Measurements from ENCODE around the gene TSKS.
"Not testable (repeated sequence)": the region's sequence is repeated elsewhere in the genome, so short reads cannot be mapped to it uniquely, and the experiment has no call there.

TSKS gene

DNA sequence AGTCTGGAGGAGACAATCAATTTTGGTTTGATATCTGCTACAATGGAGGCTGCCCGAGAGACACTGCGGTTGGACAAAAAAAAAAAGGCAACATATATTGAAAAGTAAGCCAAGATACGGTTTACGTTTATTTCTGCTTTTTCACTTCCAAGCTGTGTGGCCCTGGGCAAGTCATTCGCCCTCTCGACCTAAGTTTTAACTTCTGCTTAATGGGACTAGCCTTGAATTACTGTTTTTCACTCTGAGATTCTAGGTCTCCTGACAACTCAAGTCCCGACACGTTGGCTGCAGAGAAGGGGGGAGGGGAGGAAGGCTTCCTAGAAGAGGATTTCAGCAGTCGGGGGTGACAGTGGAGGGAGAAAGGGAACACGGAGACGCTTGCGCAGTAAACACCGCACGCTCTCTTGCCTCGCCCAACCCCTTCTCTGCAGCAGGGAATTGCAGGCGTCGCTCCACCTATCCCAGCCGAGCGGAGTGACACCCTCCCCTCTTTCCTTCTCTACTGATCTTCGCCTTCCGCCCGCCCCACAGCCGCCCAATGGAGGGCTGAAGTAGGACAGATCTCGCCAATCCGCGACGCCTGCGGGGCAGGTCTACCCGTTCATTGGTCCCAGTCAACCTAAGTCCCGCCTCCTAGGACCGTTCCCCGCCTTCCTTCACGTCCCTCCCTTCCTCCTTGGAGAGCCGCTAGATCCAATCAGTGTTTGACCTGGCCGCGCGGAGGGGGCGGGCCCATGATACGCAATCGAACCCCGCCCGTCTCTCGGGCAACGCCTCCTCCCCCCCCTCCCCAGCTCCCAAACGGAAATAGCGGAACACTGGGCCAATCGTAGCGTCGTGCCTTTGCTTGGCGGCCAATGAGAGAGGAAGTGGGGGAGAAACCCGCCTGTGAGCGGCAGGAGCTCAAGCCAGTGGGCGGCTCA is 3.2 kb upstream of the TSKS start:
- DNase-seq, result peak; percentile 99 to 100

- no peak for DNase-seq
Measured at GRCh38 chr19:49764341-49764740, 1.2 kb upstream of the TSKS start.

DNA sequence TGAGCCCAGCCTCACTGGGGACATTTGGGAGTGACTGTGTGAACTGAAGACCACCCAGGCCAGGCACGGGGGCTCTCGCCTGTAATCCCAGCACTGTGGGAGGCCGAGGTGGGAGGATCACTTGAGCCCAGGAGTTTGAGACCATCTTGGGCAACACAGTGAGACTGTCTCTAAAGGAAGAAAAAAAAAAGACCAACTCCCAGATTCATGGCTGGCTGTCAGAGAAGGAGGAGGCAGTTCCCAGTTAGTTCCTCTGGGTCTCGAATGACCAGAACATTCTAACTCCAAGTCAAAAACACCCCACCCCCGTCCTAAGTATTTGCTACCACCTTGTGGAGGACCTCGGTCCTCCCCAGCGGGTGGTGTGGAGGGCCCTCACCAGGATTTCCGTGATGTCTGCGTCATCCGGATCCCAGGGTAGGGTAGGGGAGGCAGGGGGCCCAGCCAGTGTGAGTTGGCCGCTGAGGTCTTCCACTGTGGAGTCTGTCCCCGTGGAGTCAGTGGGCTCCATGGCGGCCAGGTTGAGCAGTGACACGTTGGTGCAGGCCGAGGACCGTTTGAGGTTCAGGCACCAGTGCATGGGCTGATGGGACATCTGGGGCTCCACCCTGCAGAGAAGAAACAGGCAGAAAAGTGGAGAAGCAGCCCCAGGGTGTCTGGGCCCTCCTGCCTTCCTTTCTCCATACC is 1.3 kb downstream of the TSKS start:
- DNase-seq, result no peak

DNA sequence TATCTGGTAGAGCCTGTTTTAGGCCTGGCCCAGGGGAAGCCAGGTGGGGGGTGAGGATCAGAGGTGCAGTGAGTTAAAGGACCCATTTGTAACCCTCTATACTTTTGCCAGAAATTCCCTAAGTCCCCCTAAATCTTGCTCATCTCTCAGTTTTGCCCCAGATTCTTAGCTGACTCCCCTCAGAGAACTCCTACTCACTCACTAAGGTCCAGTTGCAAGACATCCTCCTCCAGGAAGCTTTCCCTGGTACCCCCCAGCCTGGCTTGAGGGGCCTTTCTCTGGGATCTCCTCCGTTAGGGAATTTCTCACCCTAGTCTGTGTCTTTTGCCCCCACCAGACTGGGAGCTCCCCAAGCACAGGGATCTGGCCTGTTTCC is 1.9 kb downstream of the TSKS start:
- no peak for DNase-seq

- no peak for DNase-seq
Measured at GRCh38 chr19:49758292-49758691, 4.8 kb downstream of the TSKS start.

DNA sequence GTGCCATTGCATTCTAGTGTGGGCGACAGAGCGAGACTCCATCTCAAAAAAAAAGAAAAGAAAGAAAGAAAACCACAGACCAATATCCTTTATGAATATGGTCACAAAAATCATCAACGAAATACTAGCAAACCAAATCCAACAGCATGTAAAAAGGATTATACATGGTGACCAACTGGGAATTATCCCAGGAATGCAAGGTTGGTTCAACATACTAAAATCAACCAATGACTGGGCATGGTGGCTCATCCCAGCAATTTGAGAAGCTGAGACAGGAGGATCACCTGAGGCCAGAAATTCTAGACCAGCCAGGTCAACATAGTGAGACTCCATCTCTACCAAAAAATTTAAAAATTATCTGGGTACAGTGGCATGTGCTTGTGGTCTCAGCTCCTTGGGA is 7.2 kb downstream of the TSKS start:
- DNase-seq, result no peak

DNA sequence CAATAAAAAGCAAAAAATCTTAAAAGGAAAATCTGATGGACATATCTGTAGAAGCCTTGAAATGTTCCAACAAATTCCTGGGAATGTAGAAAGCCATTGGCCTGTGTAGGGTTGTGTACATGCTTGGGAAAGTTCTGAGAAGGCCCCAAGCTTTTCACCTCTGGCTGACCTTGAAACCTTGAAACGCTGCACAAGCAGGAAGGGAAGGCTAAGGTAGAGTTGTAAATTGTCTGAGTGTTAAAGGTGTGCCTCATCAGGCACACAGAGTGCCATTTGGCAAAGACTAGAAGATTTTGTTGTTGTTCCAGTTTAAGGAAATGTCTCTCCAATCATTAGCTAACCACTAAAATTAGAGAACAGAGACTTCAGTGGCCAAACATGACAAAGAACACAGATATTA is 10.4 kb downstream of the TSKS start:
- no peak for DNase-seq

- no peak for DNase-seq
Measured at GRCh38 chr19:49749771-49750170, 13.3 kb downstream of the TSKS start.

DNA sequence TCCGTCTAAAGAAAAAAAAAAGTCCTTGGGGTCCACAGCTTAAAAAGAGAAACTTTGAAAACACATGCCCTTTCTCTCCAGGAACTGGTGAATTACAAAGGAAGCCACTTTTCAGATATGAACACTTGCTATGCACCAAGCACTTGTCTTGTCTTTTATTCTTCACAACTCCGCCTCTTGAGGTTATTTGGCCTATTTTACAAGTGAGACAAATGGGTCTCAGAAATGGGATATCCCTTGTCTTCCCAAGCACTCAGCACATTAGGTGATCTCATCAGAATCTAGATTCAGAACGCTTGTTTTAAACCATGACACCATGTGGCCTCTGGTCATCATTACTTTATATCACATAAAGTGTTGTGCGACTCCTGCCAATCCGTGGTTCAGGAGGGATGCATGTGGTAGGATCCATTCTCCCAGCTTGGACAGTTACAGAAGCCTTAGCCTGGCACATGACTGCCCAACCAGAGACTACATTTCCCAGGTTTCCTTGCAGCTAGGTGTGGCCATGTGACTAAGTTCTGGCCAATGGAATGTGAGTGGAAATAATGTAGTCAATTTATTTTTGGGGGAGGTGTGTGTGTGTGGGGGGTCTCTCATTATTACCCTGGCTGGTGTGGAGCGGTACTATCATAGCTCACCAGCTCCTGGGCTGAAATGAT is 13.9 kb downstream of the TSKS start:
- DNase-seq, result no peak

DNA sequence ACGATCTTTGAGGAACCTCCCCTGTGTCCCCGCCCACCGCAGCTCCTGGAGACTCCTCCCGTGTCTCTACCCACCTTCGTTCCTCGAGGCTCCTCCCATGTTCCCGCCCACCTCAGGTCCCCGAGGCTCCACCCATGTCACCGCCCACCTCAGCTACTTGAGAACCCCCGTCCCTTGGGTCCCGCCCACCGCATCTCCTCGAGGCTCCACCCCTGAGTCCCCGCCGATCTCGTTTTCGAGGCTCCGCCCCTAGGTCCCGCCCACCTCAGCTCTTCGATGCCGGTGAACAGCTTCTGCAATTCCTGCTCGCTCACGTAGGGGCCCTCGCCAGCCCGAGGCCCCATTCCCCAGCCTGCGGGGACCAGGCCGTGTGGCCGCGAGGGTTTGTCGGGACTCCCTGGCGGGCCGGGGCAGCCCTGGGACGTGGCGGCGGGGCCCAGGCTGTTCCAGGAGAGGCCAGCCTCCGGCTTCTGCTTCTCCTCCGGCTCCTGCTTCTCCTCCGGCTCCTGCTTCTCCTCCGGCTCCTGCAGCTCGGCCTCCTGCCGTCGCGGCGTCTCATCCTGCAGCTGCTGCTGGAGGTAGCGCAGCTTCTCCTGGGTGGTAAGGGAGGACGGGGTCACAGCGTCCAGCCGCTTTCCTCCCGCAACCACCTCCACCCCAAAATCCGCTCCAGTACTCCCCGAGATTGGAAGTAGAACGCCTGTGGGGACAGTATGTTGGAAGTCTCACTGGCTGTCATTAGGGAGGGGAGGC is 16.7 kb downstream of the TSKS start:
- no peak for DNase-seq

DNA sequence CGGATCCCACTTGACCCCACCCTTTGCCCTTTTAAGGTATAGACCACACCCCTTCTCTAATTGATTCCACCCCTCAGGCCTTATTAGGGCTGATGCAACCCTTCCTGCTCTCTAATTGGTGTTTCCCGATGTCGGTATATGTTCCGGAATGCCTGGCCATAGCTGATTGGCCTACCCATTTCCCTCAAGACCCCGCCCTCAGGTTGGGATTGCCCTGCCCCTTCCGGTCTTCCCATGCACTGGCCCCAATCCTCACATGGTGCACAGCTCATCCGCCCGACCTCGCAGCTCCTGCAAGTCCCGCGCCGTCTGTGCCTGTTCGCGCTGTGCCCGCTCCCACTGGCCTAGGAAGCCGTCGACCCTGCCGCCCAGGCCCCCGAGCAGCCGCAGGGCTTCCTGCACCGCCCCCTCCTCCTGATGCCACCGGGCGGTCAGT is 18.1 kb downstream of the TSKS start:
- DNase-seq, result no peak

- DNase-seq, result no peak
Measured at GRCh38 chr19:49741210-49741844, 21.8 kb downstream of the TSKS start.

DNA sequence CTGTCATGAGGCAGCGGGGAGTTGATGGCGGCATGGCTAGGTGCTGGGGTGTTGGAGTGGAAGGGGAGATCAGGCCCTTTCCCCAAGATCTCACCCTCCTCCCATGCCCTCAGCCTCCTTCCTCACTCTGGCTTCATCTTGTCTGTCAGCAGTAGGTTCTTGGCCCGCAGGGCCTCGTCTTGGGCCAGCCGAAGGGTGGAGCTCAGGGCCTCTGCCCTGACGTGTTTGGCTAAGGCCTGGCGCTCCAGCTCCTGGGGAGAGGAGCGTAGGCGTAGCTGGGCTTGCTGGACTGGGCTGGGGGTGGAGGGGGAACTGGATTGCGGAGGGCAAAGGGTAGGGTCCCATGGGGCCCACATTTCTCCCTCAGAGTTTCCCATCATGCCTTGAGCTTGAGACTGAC is 23.2 kb downstream of the TSKS start:
- DNase-seq, result no peak

DNA sequence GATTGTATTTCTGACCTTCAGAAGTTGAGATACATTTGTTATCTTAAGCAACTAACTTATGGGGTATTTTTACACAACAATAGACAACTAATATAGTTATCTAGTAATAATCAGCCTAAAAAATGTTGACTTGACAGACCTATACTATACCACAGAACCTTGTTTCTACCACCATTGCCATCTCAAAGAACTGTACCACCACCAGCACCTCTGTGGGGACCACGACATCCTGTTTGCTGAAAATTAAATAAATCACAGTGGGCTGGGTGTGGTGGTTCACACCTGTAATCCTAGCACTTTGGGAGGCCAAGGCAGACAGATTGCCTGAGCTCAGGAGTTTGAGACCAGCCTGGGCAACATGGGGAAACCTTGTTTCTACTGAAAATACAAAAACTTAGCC is 24.0 kb downstream of the TSKS start:
- DNase-seq, result no peak

DNA sequence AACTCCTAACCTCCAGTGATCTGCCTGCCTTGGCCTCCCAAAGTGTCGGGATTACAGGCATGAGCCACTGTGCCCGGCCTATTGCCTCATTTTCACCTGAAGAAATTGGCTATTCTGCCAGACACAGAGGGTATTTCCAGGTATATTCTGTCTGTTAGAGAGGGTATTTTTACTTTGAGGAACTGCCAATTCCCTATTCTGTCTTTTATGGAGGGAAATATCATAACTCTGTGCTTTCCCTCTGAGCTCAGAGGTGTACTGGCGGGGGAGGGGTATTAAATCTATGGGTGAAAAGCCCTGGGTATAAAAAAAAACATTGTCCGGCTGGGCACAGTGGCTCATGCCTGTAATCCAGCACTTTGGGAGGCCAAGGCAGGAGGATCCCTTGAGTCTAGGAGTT is 24.8 kb downstream of the TSKS start:
- no peak for DNase-seq

- no peak for DNase-seq
Measured at GRCh38 chr19:49730166-49730565, 32.9 kb downstream of the TSKS start.

GRCh38 chr19:49727217-49728030 is 35.7 kb downstream of the TSKS start:
- no peak for DNase-seq

DNA sequence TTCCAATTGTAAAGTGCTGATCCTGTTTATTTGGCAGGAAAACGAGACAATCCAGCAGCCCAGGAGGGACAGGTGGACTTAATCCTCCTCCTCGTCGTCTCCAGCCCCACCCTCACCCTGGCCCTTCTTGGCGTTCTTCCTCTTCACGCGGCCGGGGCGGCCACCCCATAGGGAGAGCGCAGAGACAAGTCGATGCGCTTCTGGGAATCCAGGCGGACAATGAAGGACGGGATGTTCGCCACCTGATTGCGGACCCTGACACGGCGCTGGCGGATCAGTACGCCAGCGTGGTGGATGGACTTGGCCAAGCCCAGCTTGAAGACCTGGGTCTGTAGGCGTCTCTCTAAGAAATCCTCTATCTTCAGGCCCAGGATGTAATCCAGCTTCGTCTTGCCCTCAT is 43.7 kb downstream of the TSKS start:
- DNase-seq, result not testable (repeated sequence)

GRCh38 chr19:49718991-49719390 is 44.1 kb downstream of the TSKS start:
- no peak for DNase-seq

DNA sequence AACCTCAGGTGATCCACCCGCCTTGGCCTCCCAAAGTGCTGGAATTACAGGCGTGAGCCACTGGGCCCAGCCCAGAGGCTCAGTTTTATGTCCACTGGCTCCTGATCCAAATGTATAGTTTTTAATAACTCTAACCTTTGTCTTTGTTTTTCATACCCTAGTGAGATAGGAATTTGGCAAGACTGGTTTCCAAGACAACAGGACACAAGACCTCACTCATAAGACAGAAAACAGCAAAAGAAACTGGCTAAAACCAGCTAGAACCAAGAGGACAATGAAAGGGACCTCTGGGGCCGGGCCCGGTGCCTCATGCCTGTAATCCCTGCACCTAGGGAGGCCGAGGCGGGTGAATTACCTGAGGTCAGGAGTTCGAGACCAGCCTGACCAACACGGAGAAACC is 44.6 kb downstream of the TSKS start:
- no peak for DNase-seq

GRCh38 chr19:49716154-49716553 is 47.0 kb downstream of the TSKS start:
- DNase-seq, result no peak

Measured in NCI-H2081 (cell line).